ENCODE data around the gene TRIM10.

Gene TRIM10

DNA sequence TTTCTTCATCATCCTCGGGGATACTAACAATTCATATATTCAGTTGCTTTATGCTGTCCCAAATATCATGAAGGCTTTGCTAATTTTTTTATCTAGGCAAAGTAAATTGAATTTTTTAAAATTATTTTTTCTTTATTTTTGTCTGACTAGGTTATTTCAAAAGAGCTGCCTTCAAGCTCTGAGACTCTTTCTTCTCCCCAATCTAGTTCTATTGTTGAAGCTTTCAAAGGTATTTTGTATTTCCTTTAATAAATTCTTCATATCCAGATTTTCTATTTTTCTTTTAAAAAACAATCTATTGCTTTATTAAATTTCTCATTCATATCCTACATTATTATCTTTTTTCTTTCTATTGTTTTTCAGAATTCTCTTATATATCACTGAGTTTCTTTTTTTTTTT is 19.1 kb upstream of the TRIM10 start:
- Histone ChIP-seq H3K4me3 (ENCODE audit: low read depth, low read length) (no peak overlapping the region), H3K36me3 (peaks cover 12% of the 10 kb centered on the region), H3K27ac (no peak overlapping the region), H3K9me3 (ENCODE audit: severe bottlenecking) (peaks cover 30% of the 10 kb centered on the region), H3K27me3 (ENCODE audit: insufficient read depth, low read depth, severe bottlenecking) (no peaks in the 10 kb centered on the region)
- DNase-seq = no peak
- TF ChIP-seq, protein P1, sequence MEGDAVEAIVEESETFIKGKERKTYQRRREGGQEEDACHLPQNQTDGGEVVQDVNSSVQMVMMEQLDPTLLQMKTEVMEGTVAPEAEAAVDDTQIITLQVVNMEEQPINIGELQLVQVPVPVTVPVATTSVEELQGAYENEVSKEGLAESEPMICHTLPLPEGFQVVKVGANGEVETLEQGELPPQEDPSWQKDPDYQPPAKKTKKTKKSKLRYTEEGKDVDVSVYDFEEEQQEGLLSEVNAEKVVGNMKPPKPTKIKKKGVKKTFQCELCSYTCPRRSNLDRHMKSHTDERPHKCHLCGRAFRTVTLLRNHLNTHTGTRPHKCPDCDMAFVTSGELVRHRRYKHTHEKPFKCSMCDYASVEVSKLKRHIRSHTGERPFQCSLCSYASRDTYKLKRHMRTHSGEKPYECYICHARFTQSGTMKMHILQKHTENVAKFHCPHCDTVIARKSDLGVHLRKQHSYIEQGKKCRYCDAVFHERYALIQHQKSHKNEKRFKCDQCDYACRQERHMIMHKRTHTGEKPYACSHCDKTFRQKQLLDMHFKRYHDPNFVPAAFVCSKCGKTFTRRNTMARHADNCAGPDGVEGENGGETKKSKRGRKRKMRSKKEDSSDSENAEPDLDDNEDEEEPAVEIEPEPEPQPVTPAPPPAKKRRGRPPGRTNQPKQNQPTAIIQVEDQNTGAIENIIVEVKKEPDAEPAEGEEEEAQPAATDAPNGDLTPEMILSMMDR (IDR thresholded peaks at IDR 0.05; ENCODE audit: low read depth, low read length) = no peak

DNA sequence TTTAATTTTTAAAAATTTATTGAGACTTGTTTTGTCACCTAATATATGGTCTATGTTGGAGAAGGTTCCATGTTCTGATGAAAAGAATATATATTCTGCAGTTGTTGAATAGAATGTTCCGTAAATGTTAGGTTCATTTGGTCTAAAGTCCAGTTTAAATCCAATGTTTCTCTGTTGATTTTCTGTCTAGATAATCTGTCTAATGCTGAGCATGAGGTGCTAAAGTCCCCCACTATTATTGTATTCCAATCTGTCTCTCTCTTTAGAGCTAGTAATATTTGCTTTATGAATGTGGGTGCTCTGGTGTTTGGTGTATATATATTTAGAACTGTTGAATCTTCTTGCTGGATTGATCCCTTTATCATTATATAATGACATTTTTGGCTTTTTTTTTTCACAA is 17.8 kb upstream of the TRIM10 start:
- Histone ChIP-seq H3K4me3 (ENCODE audit: low read depth, low read length) (no peak overlapping the region), H3K27me3 (ENCODE audit: insufficient read depth, low read depth, severe bottlenecking) (no peaks in the 10 kb centered on the region), H3K27ac (no peak overlapping the region), H3K9me3 (ENCODE audit: severe bottlenecking) (peaks cover 30% of the 10 kb centered on the region), H3K36me3 (no peaks in the 10 kb centered on the region)
- TF ChIP-seq, protein P1 (IDR thresholded peaks at IDR 0.05; ENCODE audit: low read depth, low read length) = no peak
- no peak for DNase-seq

GRCh38 chr6:30175765-30176164 is 14.8 kb upstream of the TRIM10 start:
- peaks cover 12% of the 10 kb centered on the region for H3K9me3 ChIP-seq (ENCODE audit: severe bottlenecking)
- no peak overlapping the region for H3K27ac ChIP-seq
- DNase-seq = peak; percentile 84
- peaks cover 14% of the 10 kb centered on the region for H3K27me3 ChIP-seq (ENCODE audit: insufficient read depth, low read depth, severe bottlenecking)
- no peak overlapping the region for H3K4me3 ChIP-seq (ENCODE audit: low read depth, low read length)
- H3K36me3 ChIP-seq = no peaks in the 10 kb centered on the region
- TF ChIP-seq, protein P1 (IDR thresholded peaks at IDR 0.05; ENCODE audit: low read depth, low read length) = no peak

GRCh38 chr6:30172681-30173080 is 11.7 kb upstream of the TRIM10 start:
- peaks cover 37% of the 10 kb centered on the region for H3K27me3 ChIP-seq (ENCODE audit: insufficient read depth, low read depth, severe bottlenecking)
- H3K9me3 ChIP-seq (ENCODE audit: severe bottlenecking) = no peaks in the 10 kb centered on the region
- TF ChIP-seq, protein P1 (IDR thresholded peaks at IDR 0.05; ENCODE audit: low read depth, low read length) = no peak
- DNase-seq = no peak
- H3K36me3 ChIP-seq = no peaks in the 10 kb centered on the region
- H3K27ac ChIP-seq = no peak overlapping the region
- H3K4me3 ChIP-seq (ENCODE audit: low read depth, low read length) = no peak overlapping the region

- TF ChIP-seq, protein P1 (IDR thresholded peaks at IDR 0.05; ENCODE audit: low read depth, low read length) = peak; percentile 16; the same call in 1 of the 2 replicates
- no peaks in the 10 kb centered on the region for H3K36me3 ChIP-seq
- DNase-seq = peak; percentile 42
- H3K9me3 ChIP-seq (ENCODE audit: severe bottlenecking) = no peaks in the 10 kb centered on the region
- H3K4me3 ChIP-seq (ENCODE audit: low read depth, low read length) = peak overlapping the region; percentile 3; the same call in 1 of the 2 replicates
- H3K27me3 ChIP-seq (ENCODE audit: insufficient read depth, low read depth, severe bottlenecking) = peaks cover 45% of the 10 kb centered on the region
- no peak overlapping the region for H3K27ac ChIP-seq
These were observed 10.9 kb upstream of the TRIM10 start for GRCh38 chr6:30171677-30172471.

All from WERI-Rb-1 (cell line).